ENCODE results near the gene SUMF1.

SUMF1 gene

GRCh38 chr3:4466741-4467521 lies at the start of gene SUMF1:
TSS of gene SUMF1 (minus strand) at chr3:4467269. CDS start at chr3:4467245, 24 bp downstream.
- DNase-seq (ENCODE audit: low read depth): peak; percentile 81

- no peak for DNase-seq (ENCODE audit: low read depth)
These were observed 49.0 kb upstream of the SUMF1 start for GRCh38 chr3:4515916-4516579.

GRCh38 chr3:4514916-4515315 lies 47.8 kb upstream of the SUMF1 start:
- no peak for DNase-seq (ENCODE audit: low read depth)

GRCh38 chr3:4514321-4514720 lies 47.3 kb upstream of the SUMF1 start:
- no peak for DNase-seq (ENCODE audit: low read depth)

- DNase-seq (ENCODE audit: low read depth): no peak
These were observed 46.0 kb upstream of the SUMF1 start for GRCh38 chr3:4512895-4513616.

- DNase-seq (ENCODE audit: low read depth): no peak
These were observed 44.6 kb upstream of the SUMF1 start for GRCh38 chr3:4511491-4512262.

GRCh38 chr3:4509983-4510755 lies 43.1 kb upstream of the SUMF1 start:
- no peak for DNase-seq (ENCODE audit: low read depth)

- DNase-seq (ENCODE audit: low read depth): no peak
These were observed 42.0 kb upstream of the SUMF1 start for GRCh38 chr3:4509043-4509442.

- no peak for DNase-seq (ENCODE audit: low read depth)
These were observed 41.2 kb upstream of the SUMF1 start for GRCh38 chr3:4508048-4508981.

GRCh38 chr3:4507024-4507596 lies 40.0 kb upstream of the SUMF1 start:
- DNase-seq (ENCODE audit: low read depth): no peak

- DNase-seq (ENCODE audit: low read depth): no peak
These were observed 39.5 kb upstream of the SUMF1 start for GRCh38 chr3:4506559-4507023.

- no peak for DNase-seq (ENCODE audit: low read depth)
These were observed 38.9 kb upstream of the SUMF1 start for GRCh38 chr3:4505688-4506558.

GRCh38 chr3:4504340-4505261 lies 37.5 kb upstream of the SUMF1 start:
- no peak for DNase-seq (ENCODE audit: low read depth)

GRCh38 chr3:4503050-4503449 lies 36.0 kb upstream of the SUMF1 start:
- no peak for DNase-seq (ENCODE audit: low read depth)

- DNase-seq (ENCODE audit: low read depth): no peak
These were observed 34.9 kb upstream of the SUMF1 start for GRCh38 chr3:4501927-4502326.

- DNase-seq (ENCODE audit: low read depth): no peak
These were observed 34.4 kb upstream of the SUMF1 start for GRCh38 chr3:4501437-4501836.

- DNase-seq (ENCODE audit: low read depth): no peak
These were observed 31.4 kb upstream of the SUMF1 start for GRCh38 chr3:4498446-4498845.
